COR-L47 (cell line): ENCODE results near the gene OR10A3.
"Not testable (repeated sequence)": the region's sequence is repeated elsewhere in the genome, so short reads cannot be mapped to it uniquely, and the experiment has no call there.

Experiments
- DNase-seq: peaks from one replicate; lab custom pipeline; 2025; lab: John Stamatoyannopoulos, UW

The OR10A3 gene, protein sequence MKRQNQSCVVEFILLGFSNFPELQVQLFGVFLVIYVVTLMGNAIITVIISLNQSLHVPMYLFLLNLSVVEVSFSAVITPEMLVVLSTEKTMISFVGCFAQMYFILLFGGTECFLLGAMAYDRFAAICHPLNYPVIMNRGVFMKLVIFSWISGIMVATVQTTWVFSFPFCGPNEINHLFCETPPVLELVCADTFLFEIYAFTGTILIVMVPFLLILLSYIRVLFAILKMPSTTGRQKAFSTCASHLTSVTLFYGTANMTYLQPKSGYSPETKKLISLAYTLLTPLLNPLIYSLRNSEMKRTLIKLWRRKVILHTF

DNA sequence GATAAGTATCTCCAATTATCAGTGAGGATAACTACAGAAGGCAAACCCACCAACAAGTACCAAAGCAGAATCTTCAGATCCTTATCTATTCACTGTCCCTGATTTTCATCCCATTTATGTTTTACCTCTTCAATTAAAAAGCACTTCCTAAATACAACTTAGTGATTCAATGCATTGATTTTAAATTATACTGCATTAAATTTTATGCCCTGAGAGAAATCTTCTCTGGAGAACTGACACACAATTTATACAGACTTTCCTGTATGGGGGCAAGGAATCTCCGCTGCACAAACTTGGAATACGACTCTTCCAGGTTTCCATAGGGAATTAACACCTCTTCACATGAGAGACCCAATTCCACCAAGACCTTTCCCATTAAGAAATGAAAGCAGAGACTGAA, at the start of gene OR10A3:
Gene OR10A3 (minus strand): TSS at position 101 of the 400 bp plus-strand sequence. CDS start 2,188 bp downstream, outside the sequence.
- no peak for DNase-seq

DNA sequence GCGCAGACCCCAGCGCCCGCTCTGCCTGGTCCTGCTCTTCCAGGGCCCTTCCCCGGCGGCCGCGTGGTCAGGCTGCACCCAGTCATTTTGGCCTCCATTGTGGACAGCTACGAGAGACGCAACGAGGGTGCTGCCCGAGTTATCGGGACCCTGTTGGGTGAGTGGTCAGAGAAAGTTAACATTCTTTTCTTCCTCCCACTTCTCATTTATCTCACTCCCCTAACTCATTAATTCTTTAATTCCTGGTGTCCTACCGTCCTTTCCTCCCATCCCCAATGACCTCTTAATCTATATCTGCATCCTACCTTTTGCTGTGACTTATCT, 46.0 kb upstream of the OR10A3 start:
- not testable (repeated sequence) for DNase-seq

DNA sequence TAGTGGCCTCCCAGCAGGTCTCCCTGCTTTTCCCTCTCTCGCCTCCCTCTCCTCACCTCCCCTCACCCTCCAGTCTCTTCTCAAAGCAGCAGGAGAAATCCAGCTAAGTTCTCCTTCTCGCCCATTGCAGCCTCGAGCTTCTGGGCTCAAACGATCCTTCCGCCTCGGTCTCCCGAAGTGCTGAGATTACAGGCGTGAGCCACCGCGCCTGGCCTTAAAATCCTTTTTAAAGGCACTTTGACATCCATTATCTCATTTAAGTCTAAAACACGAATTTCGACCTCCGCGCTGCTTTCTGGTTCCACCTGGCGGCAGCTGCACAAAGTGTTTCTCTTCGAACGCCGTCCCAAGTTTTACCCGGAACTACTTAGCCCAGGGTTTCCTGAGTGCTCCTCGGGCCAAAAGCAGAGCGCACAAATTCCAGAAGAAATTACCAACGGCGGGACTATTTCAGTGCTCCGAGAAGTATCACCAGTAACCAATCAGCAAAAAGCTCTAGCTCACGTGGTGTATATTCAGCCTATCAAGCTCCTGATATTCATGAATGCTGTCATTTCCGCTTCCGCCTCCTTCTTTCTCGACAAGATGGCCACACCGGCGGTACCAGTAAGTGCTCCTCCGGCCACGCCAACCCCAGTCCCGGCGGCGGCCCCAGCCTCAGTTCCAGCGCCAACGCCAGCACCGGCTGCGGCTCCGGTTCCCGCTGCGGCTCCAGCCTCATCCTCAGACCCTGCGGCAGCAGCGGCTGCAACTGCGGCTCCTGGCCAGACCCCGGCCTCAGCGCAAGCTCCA, 45.5 kb upstream of the OR10A3 start, which contains the start of gene EIF3F:
Gene EIF3F (plus strand): TSS at position 570 of the 792 bp plus-strand sequence. CDS start 16 bp downstream, at position 586.
- peak; percentile 99 for DNase-seq

DNA sequence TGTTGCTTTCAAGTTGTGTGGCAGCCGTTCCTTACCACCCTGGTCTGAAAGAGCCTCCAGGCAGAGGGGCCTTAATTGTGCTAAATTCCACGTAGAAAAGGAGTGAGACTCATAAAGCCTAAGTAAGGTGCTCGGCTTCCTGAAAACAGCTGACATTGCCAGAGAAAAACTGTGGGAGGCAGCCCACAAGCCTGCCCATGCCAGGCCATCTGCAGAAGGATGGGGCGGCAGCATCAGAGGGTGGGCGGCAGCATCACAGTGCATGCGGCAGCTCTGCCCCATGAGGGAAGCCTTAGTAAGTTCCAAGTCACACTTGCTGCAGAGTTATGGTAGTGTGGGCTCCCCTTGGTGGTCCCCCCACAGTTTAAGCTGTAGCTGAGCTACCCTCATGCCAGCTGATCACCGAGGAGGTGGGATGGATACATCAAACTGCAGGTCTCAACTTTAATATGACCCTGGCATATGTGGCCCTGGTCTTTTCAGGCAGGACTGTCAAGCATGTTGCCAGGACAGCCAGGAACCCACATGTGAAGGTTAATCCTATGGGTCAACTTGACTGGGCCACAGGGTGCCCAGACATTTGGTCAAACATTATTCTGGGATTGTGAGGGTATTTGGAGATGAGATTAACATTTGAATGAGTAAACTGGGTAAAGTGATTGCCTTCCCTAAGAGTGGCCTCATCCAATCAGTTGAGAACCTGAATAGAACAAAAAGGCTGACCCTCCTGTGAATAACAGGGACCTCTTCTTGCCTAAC, 42.5 kb upstream of the OR10A3 start:
- no peak for DNase-seq

DNA sequence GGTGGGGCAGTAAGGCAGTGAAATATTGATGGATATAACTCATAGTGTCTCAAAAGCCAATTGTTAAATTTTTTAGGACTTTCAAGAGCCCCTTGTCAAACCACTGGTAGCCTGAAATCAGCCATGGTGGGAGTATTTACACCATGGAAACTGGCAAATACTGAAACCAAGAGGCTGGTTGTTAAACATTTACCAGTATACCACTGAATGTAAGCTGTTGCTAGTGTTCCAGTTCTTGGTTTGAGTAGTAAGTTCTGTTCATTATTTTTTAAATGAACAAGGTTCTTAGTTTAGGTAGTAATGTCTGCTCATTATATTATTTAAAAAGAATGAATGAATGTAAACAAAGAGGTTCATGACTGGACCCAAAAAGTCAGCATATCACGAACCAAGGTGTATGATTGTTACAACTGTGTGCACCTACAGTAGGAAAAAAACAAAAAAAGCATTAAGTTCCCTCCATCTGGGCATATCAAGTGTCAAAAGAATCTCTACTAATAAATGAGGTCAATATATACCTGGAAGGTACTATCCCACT, 41.1 kb upstream of the OR10A3 start:
- DNase-seq = no peak

DNA sequence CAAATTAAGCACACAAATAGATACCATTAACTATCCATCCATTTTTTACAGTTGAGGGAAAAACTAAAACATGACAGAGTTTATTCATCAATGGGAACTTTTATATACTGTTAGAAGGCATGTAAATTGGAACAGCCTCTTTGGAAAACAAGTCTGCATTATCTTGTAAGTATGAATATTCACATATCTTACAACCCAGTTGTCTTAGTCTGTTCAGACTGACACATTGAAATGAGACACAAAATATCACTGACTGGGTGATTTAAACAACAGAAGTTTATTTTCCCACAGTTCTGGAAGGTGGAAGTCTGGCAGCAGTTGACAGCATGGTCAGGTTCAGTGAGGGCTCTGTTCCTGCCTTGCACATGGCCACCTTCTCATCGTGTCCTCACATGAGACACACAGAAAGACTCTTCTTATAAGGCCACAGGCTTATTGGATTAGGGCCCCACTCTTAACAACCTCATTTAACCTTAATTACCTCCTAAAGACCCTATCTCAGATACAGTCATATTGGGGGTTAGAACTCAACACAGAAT, 40.2 kb upstream of the OR10A3 start:
- DNase-seq = no peak

DNA sequence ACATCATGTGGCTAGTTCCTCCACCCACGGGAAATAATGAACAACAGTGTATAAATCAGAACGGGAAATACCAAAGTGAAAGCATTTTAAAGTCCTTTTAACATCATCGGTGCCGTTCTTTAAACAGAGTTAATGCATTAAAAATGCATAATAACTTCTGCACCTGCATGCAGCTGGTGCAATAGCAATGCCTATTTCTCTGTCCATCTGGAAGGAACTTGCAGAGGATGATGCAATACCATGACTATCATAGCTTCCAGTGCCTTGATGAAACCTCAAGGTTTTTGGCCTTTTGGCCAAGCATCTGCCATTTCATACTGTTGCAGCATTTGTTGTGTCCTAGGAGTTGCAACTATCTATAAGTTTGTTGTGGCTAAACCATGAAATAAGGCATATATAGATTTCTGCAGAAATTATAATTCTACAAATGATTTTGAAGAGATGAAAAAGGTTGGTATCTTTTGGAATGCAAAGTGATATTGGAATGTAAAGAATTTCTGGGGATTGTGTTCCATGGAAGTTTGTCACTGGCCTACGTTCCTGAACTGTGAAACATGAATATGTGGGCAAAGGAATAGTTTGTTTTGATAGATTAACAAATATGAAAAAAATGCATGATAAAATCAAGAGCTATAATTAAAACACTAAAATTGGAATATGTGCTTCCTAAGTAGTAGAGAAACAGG, 35.9 kb upstream of the OR10A3 start:
- no peak for DNase-seq

DNA sequence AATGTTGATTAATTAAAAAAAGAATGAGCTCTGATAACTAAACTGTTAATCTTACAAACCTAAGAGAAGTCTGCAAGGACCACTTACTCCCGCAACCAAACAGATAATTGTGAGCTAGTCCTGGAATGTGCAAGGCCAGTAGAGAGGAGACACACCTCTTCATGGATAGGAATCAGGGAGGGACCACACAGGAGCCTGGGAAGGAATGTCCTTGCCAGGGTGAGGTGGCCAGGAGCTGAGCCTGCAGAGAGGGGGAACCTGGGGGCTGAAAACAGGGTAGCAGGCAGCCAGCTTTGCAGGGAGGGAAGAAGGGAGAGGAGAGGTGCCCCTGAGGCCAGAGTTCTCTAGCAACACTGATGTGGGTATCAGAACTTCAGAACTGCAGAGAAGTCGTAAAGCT, 33.2 kb upstream of the OR10A3 start:
- DNase-seq = no peak

DNA sequence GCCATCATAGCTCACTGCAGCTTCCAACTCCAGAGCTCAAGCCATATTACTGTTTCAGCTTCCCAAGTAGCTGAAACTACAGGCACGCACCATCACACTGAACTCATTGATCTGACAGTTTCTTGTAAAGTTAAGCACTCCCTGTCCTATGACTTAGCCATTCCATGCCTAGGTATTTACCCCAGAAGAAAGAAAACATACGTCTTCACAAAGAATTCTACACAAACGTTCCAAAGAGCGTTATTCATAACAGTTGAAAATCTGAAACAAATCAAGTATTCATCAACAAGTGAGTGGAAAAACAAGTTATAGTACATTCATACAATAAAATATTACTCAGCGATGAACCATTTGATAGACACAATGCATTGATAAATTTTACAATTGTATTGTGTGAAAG, 31.5 kb upstream of the OR10A3 start:
- DNase-seq = no peak

DNA sequence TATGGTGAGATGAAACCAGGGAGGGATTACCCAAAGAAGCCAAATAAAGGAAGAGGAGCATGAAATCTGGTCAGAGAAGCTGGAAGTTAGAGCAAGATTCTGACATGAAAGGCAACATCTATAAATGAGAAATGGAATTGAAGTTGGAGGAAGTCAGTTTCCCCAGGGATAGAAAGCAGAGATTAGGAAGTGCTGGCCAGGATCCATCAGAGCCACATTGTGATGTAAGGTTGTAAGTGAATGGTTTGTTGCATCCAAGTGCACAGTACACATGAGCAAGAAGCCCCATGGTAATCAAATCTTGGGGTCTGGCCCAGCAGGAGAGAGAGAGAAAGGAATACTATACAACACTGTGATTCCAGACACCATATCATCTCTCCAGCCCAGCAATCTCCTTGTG, 30.3 kb upstream of the OR10A3 start:
- DNase-seq = no peak

DNA sequence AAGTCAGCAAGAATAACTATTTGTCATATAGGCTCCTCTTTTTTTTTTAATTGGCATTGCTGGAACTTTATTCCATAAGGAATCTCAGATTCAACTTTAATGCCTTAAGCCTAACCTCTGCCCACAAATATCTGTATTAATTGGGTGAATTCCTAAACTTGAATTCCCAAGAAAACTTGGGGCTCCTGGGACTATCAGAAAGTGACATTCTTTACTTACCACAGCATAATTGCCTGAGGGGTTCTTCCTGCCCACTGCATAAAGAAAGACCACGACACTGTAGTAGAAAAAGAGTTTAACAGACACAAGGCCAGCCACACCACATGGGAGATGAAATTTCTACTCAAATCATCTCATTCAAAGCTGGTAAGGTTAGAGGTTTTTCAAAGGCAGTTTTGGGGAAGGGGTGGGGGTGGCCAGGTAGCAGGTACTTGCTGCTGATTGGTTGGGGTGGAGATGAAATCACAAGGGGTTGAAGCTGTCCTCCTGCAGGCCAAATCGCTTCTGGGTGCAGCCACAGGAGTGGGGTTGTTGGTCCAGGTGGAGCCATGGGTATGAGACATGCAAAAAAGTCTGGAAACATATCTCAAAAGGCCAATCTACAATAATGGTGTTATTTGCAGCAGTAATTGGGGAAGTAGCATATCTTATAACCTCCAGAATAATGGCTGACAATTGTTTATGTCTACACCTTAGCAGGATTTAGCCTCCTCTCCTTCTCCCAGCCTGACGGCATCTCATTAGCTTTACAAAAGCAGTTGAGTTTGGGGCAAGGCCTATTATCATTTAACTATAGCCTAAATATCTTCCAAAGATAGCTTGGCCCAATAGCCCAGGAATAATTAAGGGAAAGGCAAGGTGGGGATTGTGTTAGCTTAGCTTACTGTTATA, 28.5 kb upstream of the OR10A3 start:
- DNase-seq = no peak

DNA sequence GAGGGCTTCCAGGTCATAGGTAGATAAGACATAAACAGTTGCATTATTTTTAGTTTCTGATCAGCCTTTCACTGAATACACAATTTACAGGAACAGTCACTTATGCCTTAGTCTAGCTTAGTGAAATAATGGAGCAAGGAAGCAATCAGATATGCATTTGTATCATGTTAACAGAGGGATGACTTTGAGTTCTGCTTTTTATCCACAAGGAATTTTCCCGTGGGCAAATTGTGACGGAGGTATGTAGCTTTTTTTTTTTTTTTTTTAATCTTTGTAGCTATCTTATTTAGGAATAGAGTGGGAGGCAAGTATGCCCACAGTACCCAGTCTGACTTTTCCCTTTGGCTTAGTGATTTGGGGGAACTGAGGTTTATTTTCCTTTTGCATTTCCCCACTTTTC, 27.2 kb upstream of the OR10A3 start:
- no peak for DNase-seq

DNA sequence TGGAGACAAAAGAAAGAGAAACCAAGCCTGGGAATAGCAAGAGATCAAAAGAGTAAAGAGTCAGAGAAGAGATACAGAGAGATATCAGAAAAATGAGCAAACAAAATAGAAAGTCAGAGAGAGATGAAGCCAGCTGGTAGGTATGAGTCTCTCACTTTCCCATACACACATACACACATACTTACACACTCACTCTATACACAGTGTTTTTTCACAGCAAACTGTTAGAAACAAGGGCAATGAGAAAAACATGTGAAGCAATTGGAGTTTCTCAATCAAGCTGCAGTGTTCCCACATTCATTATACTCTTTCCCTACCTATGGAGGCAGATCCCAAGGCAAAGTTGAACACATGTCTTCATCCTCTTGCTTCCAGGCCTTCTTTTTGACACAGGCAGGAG, 26.3 kb upstream of the OR10A3 start:
- DNase-seq = no peak

DNA sequence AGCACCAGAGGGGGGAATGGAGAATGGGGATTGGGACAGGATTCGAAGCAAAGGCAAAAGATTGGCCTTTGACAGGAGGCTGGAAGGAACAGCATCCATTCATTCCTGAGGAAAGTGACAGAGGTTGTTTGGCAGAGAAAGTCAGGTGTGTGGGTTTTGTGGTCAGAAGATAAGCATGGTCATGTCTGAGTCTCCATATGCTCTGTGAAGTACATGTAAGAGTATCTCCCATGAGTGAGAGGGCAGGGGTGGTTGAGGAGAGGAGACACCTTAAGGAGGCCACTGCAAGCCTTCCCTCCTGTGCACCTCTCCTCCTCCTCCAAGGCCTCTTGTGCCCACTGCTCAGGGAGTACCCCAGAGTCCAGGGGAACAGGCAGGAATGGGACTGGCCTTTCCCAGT, 25.6 kb upstream of the OR10A3 start:
- DNase-seq = no peak

DNA sequence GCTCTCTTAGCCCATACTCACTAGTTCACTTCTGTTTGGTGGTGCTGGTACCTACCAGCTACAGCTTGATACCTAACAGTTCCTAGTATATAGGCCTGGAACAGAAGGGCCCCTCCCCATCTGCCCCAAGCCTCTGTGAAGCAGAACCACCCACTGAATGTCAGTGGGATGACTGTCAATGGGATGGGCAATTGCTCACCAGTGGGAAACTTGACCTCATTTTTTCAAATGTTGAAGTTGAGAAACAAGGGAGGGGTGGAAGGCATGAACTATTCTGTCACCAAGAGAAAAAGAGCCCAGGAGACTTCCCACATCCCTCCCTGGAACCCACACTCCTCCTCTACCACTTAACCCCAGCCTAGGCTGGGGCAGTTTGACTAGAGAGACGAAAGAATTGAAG, 23.9 kb upstream of the OR10A3 start, which contains the start of gene NLRP10:
Gene NLRP10 (minus strand): TSS at position 62 of the 400 bp plus-strand sequence. CDS start 1,952 bp downstream, outside the sequence.
- DNase-seq = no peak

DNA sequence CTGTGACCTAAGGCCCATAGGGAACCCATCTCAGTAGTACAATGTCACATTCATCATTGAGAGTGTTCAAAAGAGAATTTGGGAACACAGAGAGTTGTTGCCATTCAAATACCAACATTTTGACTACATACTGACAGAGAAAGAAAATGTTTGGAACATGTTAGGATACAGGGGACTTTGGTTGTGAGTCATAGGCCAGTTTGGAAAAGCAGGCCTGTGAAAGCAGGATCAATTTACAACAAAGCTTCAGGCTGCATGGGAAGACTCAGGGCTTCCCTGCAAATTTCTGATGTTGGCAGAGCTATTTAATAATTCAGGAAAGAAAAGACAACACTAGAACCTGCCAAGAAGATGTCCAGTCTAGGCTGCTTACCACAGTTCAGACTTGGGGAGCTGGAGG, 23.4 kb upstream of the OR10A3 start:
- no peak for DNase-seq

DNA sequence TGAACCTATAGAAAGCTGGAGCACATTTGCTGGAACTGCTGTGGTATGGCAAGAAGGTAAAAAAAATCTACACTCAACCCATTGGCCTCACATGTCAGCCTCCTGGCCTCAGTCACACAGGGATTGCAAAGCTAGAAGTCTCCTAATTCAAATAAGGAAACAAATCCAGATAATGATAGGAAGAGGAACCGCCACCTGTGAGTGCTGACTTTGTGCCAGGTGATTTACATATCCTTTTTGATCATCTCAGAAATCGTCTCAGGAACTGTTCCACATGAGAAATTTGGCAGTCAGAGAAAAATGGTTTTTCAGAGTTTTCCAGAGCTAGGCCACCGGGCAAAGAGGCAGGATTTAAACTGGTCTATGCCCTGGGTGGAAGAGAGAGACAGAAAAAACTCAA, 22.8 kb upstream of the OR10A3 start:
- no peak for DNase-seq

DNA sequence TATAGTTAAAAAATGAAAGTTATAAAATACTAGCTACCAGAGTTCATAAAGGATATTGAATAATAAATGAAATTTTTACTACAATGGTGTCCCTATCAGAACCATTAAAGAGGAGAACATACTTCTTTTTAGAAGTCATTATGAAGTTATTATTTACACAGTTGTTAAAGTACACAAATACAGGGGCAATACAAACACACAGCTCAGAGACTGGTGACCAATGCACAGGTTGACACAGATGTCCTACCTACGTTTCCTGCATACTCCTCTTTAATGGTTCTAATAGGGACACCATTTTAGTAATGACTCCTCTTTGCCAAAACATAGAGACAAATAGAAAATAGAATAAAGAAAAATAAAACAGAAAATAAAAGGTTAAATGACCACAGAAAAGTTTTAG, 13.7 kb upstream of the OR10A3 start:
- no peak for DNase-seq

DNA sequence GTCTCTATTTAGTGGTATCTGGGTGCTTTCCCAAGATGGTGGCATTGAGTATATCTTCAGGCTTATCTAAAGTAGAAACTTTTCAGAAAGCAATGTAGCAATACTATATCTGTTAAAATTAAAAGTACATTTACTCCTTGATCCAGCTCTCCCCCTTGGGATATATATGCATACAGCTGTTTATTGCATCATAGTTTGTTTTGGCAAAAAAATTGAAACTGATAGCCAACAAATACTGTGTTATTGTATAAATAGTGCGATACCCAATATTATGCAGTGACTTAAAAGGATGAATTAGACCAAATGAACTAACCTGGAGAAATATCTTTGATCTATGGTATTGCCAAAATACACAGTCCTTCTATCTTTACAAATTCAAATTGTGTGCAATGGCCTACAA, 8.4 kb upstream of the OR10A3 start:
- no peak for DNase-seq

DNA sequence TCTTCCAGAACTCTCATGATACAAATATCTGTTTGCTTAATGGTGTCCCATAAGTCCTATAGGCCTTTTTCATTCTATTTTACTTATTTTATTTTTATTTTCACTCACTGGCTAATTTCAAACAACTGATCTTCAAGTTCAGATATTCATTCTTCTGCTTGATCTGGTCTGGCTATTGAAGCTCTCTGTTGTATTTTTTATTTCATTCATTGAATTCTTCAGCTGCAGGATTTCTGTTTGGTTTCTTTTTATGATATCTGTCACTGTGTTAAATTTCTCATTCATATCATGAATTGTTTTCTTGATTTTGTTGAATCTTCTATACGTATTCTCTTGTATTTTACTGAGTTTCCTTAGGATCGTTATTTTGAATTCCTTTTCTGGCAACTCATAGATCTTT, 2.6 kb upstream of the OR10A3 start:
- no peak for DNase-seq

DNA sequence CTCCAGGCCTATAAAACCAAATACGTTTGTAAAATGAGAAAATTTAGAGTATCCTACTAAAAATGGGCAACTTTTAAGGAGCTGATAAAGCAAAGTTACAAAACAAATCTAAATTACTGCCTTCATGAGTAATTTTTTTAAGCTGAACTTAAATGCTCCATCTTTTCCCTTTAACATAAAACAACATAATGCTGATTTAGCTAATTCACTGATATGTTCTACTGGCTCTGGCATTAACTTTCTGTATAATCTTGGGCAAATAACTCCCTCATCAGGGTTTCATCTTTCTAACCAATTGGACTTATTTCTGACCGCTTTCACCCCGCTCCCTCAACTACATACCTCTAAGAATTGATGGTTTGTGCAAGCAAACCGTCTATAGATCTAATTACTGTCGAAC, 362 bp downstream of the OR10A3 start:
- no peak for DNase-seq
